Testis (tissue), 2 donors: ENCODE results near the gene DLX5.

Experiments
- POLR2A ChIP-seq: fragments of 450-650 bp; IDR thresholded peaks from one replicate; pipeline ENCODE4 v1.6.1; 2017; ENCODE audit warnings: antibody characterized with exemption, mild to moderate bottlenecking, moderate library complexity
- TF ChIP-seq, protein P1 (sequence below), 3 experiments: fragments of 450-650 bp in 2 of 3; fragments of 200-600 bp in 1 of 3; sonication (generic) in 1 of 3; IDR thresholded peaks; one replicate each; pipeline ENCODE4 v1.5.1; 2016 to 2019; ENCODE audit warnings: antibody characterized with exemption in 3 of 3, mild to moderate bottlenecking in 2 of 3, moderate library complexity in 1 of 3

DNA sequence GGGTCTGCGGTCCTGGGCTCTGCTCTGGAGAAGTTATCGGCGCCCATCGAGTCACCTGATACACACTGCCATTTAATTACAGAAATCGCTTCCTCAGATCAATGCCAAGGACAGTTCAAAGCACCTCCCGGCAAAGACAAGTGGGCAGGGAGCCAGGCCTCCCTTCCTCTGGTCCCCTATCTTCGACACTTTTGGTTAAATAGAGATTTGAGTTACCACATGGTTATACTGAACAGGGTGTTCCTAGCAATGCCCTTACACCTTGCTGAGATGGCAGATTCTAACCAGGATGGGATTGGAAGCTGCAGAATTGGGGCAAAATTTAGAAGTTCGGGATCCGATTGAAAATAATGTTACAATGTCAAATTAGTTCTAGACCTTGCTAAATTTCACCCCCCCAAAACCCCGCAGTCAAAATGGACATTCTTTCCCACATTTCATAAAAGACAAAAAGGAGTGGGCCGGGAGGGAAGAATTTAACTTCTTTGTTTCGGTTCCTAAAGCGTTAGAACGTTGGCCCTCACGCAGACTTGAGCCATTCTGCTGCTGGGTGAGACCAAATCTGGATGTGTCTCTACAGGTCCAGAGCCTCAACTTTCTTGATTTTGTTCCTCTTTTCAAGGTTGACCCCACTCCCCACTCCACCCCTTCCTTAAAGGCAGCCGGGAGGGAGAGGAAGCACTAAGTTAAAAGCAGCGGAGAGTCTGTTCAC lies 2.2 kb upstream of the DLX5 start:
- TF ChIP-seq POLR2A, result no peak
- TF ChIP-seq, protein P1, sequence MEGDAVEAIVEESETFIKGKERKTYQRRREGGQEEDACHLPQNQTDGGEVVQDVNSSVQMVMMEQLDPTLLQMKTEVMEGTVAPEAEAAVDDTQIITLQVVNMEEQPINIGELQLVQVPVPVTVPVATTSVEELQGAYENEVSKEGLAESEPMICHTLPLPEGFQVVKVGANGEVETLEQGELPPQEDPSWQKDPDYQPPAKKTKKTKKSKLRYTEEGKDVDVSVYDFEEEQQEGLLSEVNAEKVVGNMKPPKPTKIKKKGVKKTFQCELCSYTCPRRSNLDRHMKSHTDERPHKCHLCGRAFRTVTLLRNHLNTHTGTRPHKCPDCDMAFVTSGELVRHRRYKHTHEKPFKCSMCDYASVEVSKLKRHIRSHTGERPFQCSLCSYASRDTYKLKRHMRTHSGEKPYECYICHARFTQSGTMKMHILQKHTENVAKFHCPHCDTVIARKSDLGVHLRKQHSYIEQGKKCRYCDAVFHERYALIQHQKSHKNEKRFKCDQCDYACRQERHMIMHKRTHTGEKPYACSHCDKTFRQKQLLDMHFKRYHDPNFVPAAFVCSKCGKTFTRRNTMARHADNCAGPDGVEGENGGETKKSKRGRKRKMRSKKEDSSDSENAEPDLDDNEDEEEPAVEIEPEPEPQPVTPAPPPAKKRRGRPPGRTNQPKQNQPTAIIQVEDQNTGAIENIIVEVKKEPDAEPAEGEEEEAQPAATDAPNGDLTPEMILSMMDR (IDR thresholded peaks at IDR 0.05), result no peak
